AG04450 (cell line): ENCODE measurements around the gene PTX4. TPM values are rescaled to one million over a fixed set of nuclear protein-coding genes. Genes with fewer than 3 reads are reported as not detected.

ENCODE experiments used
- CTCF ChIA-PET: fragments of 300-600, 350-600 bp; formaldehyde crosslinking; extraction: SDS; loops from one replicate; lab custom pipeline; 2022; ENCODE audit warnings: antibody characterized with exemption, inconsistent platforms; lab: Charles Lee
- POLR2A ChIA-PET: fragments of 350-600 bp; formaldehyde crosslinking; extraction: SDS; loops from one replicate; lab custom pipeline; 2021; ENCODE audit warnings: antibody characterized with exemption, inconsistent platforms; lab: Yijun Ruan, JAX
- DNase-seq: peaks from one replicate; pipeline ENCODE4 v3.0.0-alpha.2; 2011; ENCODE audit warnings: low read depth, low spot score
- H3K27ac ChIP-seq: one replicate; pipeline ENCODE4 v1.5.1; 2012; ENCODE audit warnings: low read depth, low read length, control low read depth
- H3K27me3 ChIP-seq: one replicate; pipeline ENCODE4 v1.6.0; 2012; ENCODE audit warnings: low read length; ENCODE audit not compliant: control insufficient read depth, insufficient read depth
- H3K4me3 ChIP-seq: 2 replicates; pipeline ENCODE4 v1.5.1; 2011; ENCODE audit warnings: mild to moderate bottlenecking, low read depth, low read length, control low read depth
- H3K9me3 ChIP-seq: 2 replicates; pipeline ENCODE4 v1.5.1; 2012; ENCODE audit warnings: low read length; ENCODE audit not compliant: control insufficient read depth, insufficient read depth
- CTCF ChIP-seq: IDR thresholded peaks from 2 replicates; pipeline ENCODE4 v1.5.1; 2011; ENCODE audit warnings: low read depth, low read length, control low read depth, inconsistent platforms
- polyA plus RNA-seq: library from polyadenylated mRNA; depleted of rRNA; stranded (reverse); fragments of >200 nt; gene quantifications from 2 replicates; pipeline ENCODE4 v1.2.3, GENCODE V29; 2011

Gene PTX4
- polyA plus RNA-seq, 1 experiment = not detected

- no peaks in the 10 kb centered on the region for H3K27me3 ChIP-seq
- peak within 1 kb of the TSS; percentile 77 for H3K4me3 ChIP-seq
- ChIA-PET POLR2A (no interaction called here), CTCF (no interaction called here)
- H3K27ac ChIP-seq = peak within 1 kb of the TSS; percentile 39
- H3K9me3 ChIP-seq = peaks cover 24% of the 10 kb centered on the region
- no peak for TF ChIP-seq CTCF
- peak; percentile 53 for DNase-seq
Observed at GRCh38 chr16:1474796-1475551, 13.8 kb downstream of the PTX4 start, which contains the start of gene CLCN7. TSS of gene CLCN7 (minus strand) at chr16:1475028. CDS start at chr16:1474974, 54 bp downstream.

GRCh38 chr16:1474082-1474795 lies 14.5 kb downstream of the PTX4 start:
- ChIA-PET CTCF (no interaction called here), POLR2A (no interaction called here)
- Histone ChIP-seq H3K4me3 (peak overlapping the region; percentile 77), H3K27ac (no peak overlapping the region), H3K9me3 (peaks cover 24% of the 10 kb centered on the region), H3K27me3 (no peaks in the 10 kb centered on the region)
- TF ChIP-seq CTCF = no peak
- DNase-seq = no peak

GRCh38 chr16:1472974-1473373 lies 15.8 kb downstream of the PTX4 start:
- CTCF ChIA-PET = no interaction called here
- no peaks in the 10 kb centered on the region for H3K27me3 ChIP-seq
- DNase-seq = no peak
- no peak for TF ChIP-seq CTCF
- no peak overlapping the region for H3K4me3 ChIP-seq
- no peak overlapping the region for H3K27ac ChIP-seq
- H3K9me3 ChIP-seq = peaks cover 24% of the 10 kb centered on the region
- POLR2A ChIA-PET = interaction anchor here (0.7 kb wide), 2 partner anchors 272 to 492 kb away, joined by 3 to 4 read pairs; partner anchors contain the start of gene RPS2

- TF ChIP-seq CTCF = no peak
- Histone ChIP-seq H3K27ac (no peak overlapping the region), H3K27me3 (no peaks in the 10 kb centered on the region), H3K4me3 (no peak overlapping the region), H3K9me3 (peaks cover 15% of the 10 kb centered on the region)
- POLR2A ChIA-PET = no interaction called here
- DNase-seq = no peak
- CTCF ChIA-PET = no interaction called here
Observed at GRCh38 chr16:1471569-1472194, 17.1 kb downstream of the PTX4 start.
